GM23338 (cell line): Measurements from ENCODE around the gene MTMR3. TPM values are rescaled to one million over a fixed set of nuclear protein-coding genes. Genes with fewer than 3 reads are reported as not detected.
A peak's percentile ranks its signal among the peaks of the same experiment; 100 is the strongest.

Experiments used
- ATAC-seq: fragments of 200-7000 bp; cut with Tn5 transposase; 3 replicates; pipeline ENCODE4 v1.9.1; 2020
- DNase-seq: peaks from one replicate; pipeline ENCODE4 v3.0.0-alpha.2; 2015; ENCODE audit warnings: low spot score
- H2AFZ ChIP-seq: fragments of 200-600 bp; sonication (generic); 2 replicates; pipeline ENCODE4 v1.8.0; 2016; ENCODE audit warnings: antibody characterized with exemption, mild to moderate bottlenecking, moderate library complexity
- H3F3A ChIP-seq: fragments of 200-600 bp; sonication (generic); replicated peaks from 2 replicates; pipeline ENCODE4 v1.8.0; 2017; ENCODE audit warnings: antibody characterized with exemption, mixed run types, low read depth
- H3K27ac ChIP-seq: fragments of 200-600 bp; sonication (generic); 2 replicates; pipeline ENCODE4 v1.6.1; 2016; ENCODE audit warnings: low read depth
- H3K27me3 ChIP-seq: fragments of 200-600 bp; sonication (generic); 2 replicates; pipeline ENCODE4 v1.8.0; 2016; ENCODE audit warnings: mild to moderate bottlenecking, mixed run types, moderate library complexity; ENCODE audit not compliant: insufficient read depth
- H3K36me3 ChIP-seq: fragments of 200-600 bp; sonication (generic); 2 replicates; pipeline ENCODE4 v1.8.0; 2016; ENCODE audit warnings: mild to moderate bottlenecking; ENCODE audit not compliant: insufficient read depth
- H3K4me1 ChIP-seq: fragments of 200-600 bp; sonication (generic); 2 replicates; pipeline ENCODE4 v1.8.0; 2016; ENCODE audit warnings: mild to moderate bottlenecking, moderate library complexity; ENCODE audit not compliant: insufficient read depth
- H3K4me2 ChIP-seq: fragments of 200-600 bp; sonication (generic); 2 replicates; pipeline ENCODE4 v1.7.1; 2017; ENCODE audit warnings: mixed run types
- H3K4me3 ChIP-seq: fragments of 200-600 bp; sonication (generic); 2 replicates; pipeline ENCODE4 v1.6.1; 2016; ENCODE audit warnings: mixed run types
- H3K79me2 ChIP-seq: fragments of 200-600 bp; sonication (generic); replicated peaks from 2 replicates; pipeline ENCODE4 v1.8.0; 2017; ENCODE audit warnings: mild to moderate bottlenecking; ENCODE audit not compliant: insufficient read depth
- H3K9me2 ChIP-seq: fragments of 200-600 bp; sonication (generic); 2 replicates; pipeline ENCODE4 v1.8.0; 2017; ENCODE audit not compliant: insufficient read depth
- H4K20me1 ChIP-seq: fragments of 200-600 bp; sonication (generic); replicated peaks from 2 replicates; pipeline ENCODE4 v1.8.0; 2017; ENCODE audit warnings: mild to moderate bottlenecking; ENCODE audit not compliant: insufficient read depth
- H3K27ac Mint-ChIP-seq: 2 replicates; pipeline ENCODE4 v1.8.0; 2020; ENCODE audit warnings: inconsistent platforms, mild to moderate bottlenecking, moderate library complexity, mixed read lengths
- H3K27me3 Mint-ChIP-seq: 3 replicates; pipeline ENCODE4 v1.8.0; 2022; ENCODE audit warnings: low read depth, mild to moderate bottlenecking, moderate library complexity, mixed read lengths, inconsistent platforms; ENCODE audit not compliant: insufficient read depth, poor library complexity
- H3K36me3 Mint-ChIP-seq: 3 replicates; pipeline ENCODE4 v1.8.0; 2021; ENCODE audit warnings: low read depth, mild to moderate bottlenecking, inconsistent platforms, moderate library complexity, mixed read lengths
- H3K4me1 Mint-ChIP-seq: 3 replicates; pipeline ENCODE4 v1.8.0; 2020; ENCODE audit warnings: mild to moderate bottlenecking, inconsistent platforms, mixed read lengths
- H3K4me3 Mint-ChIP-seq: 3 replicates; pipeline ENCODE4 v1.8.0; 2021; ENCODE audit warnings: moderate library complexity, mild to moderate bottlenecking, inconsistent platforms, mixed read lengths
- H3K9me3 Mint-ChIP-seq: 3 replicates; pipeline ENCODE4 v1.8.0; 2020; ENCODE audit warnings: moderate library complexity, mild to moderate bottlenecking, inconsistent platforms, mixed read lengths
- CREB1 ChIP-seq: fragments of 250-450 bp; sonication (Bioruptor Pico); IDR thresholded peaks from 2 replicates; pipeline ENCODE4 v1.5.0; 2020; ENCODE audit warnings: low read depth, mild to moderate bottlenecking, moderate library complexity
- CTCF ChIP-seq, 2 experiments: fragments of 200-600 bp in 1 of 2; sonication (generic) in 1 of 2; conservative IDR thresholded peaks; 2 replicates each; pipeline versions ENCODE4 v1.5.1 to v1.6.1; 2016 to 2017; ENCODE audit warnings: antibody characterized with exemption in 2 of 2, low read depth in 2 of 2, mild to moderate bottlenecking in 2 of 2, moderate library complexity in 1 of 2
- EZH2 ChIP-seq: fragments of 200-600 bp; sonication (generic); IDR thresholded peaks from one replicate; pipeline ENCODE4 v1.8.0; 2017; ENCODE audit warnings: antibody characterized with exemption, mild to moderate bottlenecking, low read depth; ENCODE audit not compliant: unreplicated experiment
- JUNB ChIP-seq: IDR thresholded peaks from one replicate; pipeline ENCODE4 v1.6.1; 2016; ENCODE audit warnings: antibody characterized with exemption; ENCODE audit not compliant: unreplicated experiment
- NANOG ChIP-seq: IDR thresholded peaks from 2 replicates; pipeline ENCODE4 v1.6.1; 2016; ENCODE audit warnings: antibody characterized with exemption, borderline replicate concordance
- POLR2AphosphoS5 ChIP-seq: IDR thresholded peaks from 2 replicates; pipeline ENCODE4 v1.6.1; 2016; ENCODE audit warnings: antibody characterized with exemption, low read depth
- REST ChIP-seq: IDR thresholded peaks from one replicate; pipeline ENCODE4 v1.6.1; 2018; ENCODE audit warnings: antibody characterized with exemption; ENCODE audit not compliant: unreplicated experiment
- STAT1 ChIP-seq: IDR thresholded peaks from one replicate; pipeline ENCODE4 v1.6.1; 2016; ENCODE audit warnings: antibody characterized with exemption; ENCODE audit not compliant: unreplicated experiment
- ZNF114 ChIP-seq: fragments of 250-450 bp; sonication (Bioruptor Pico); IDR thresholded peaks from 2 replicates; pipeline ENCODE4 v1.5.0; 2020; ENCODE audit warnings: mild to moderate bottlenecking, moderate library complexity
- ZNF331 ChIP-seq: fragments of 250-450 bp; sonication (Bioruptor Pico); IDR thresholded peaks from 2 replicates; pipeline ENCODE4 v1.5.0; 2020; ENCODE audit warnings: low read depth, mild to moderate bottlenecking, moderate library complexity
- ZNF462 ChIP-seq: fragments of 250-450 bp; sonication (Bioruptor Pico); IDR thresholded peaks from 2 replicates; pipeline ENCODE4 v1.5.0; 2020; ENCODE audit warnings: mild to moderate bottlenecking, moderate library complexity
- polyA plus RNA-seq: library from polyadenylated mRNA; unstranded; fragments of >200 nt; fragmentation: Nextera tagmentation; extraction: Ambion mirVana; gene quantifications from 2 replicates; pipeline ENCODE4 v1.2.1, GENCODE V29; 2016
- total RNA-seq: library from RNA; depleted of rRNA; stranded (reverse); fragments of >200 nt; shearing (Covaris generic); gene quantifications from 2 replicates; pipeline ENCODE4 v1.2.3, GENCODE V29; 2014

Gene MTMR3
- total and polyA plus RNA-seq, 2 experiments from 2014 or later: 5.2 to 27.4 TPM

GRCh38 chr22:29907753-29908515, 25.0 kb downstream of the MTMR3 start:
- Mint-ChIP-seq H3K27ac (no peak overlapping the region; the same call in 1 of the 2 replicates), H3K4me3 (no peak overlapping the region)

GRCh38 chr22:29912141-29912540, 29.2 kb downstream of the MTMR3 start:
- Mint-ChIP-seq H3K27ac (no peak overlapping the region), H3K9me3 (no peaks in the 10 kb centered on the region), H3K4me3 (no peak overlapping the region), H3K4me1 (peaks cover 48% of the 10 kb centered on the region), H3K36me3 (no peaks in the 10 kb centered on the region), H3K27me3 (peaks cover under 1% of the 10 kb centered on the region)
- H3K4me1 ChIP-seq: peaks cover 36% of the 10 kb centered on the region
- no peaks in the 10 kb centered on the region for H3K9me2 ChIP-seq
- ATAC-seq (no peak), DNase-seq (no peak)
- no peak overlapping the region for H3K27ac ChIP-seq
- H3K27me3 ChIP-seq: no peaks in the 10 kb centered on the region
- no peak overlapping the region for H3K4me2 ChIP-seq
- peaks cover 73% of the 10 kb centered on the region for H3K79me2 ChIP-seq
- no peak overlapping the region for H2AFZ ChIP-seq
- H4K20me1 ChIP-seq: peaks cover 3% of the 10 kb centered on the region; the same call in 1 of the 2 replicates
- no peak overlapping the region for H3K4me3 ChIP-seq
- H3F3A ChIP-seq: no peaks in the 10 kb centered on the region
- no peaks in the 10 kb centered on the region for H3K36me3 ChIP-seq
- no peak for TF ChIP-seq ZNF331 (CRISPR knock-in tag)
- TF ChIP-seq ZNF462 (CRISPR knock-in tag): no peak
- no peak for TF ChIP-seq REST
- no peak for TF ChIP-seq CREB1 (CRISPR knock-in tag)
- TF ChIP-seq POLR2AphosphoS5: no peak
- TF ChIP-seq CTCF (conservative IDR thresholded peaks at IDR 0.05; ENCODE audit: low read depth in 2 of 2): no peak

More at GRCh38 chr22:29907753-29908515, 25.0 kb downstream of the MTMR3 start:
- Histone ChIP-seq H2AFZ (no peak overlapping the region), H3K27ac (0 out of 2 replicates have a peak overlapping the region, but pooled peaks have one; percentile 3), H3K4me2 (no peak overlapping the region), H3K27me3 (no peaks in the 10 kb centered on the region), H3K79me2 (peaks cover 83% of the 10 kb centered on the region), H3K4me3 (no peak overlapping the region), H4K20me1 (0 out of 2 replicates have a peak, but pooled peaks cover 15% of the 10 kb centered on the region), H3K36me3 (no peaks in the 10 kb centered on the region), H3F3A (no peaks in the 10 kb centered on the region), H3K4me1 (peaks cover 4% of the 10 kb centered on the region; the same call in 1 of the 2 replicates), H3K9me2 (no peaks in the 10 kb centered on the region)
- ATAC-seq (peak; percentile 34; the same call in 2 of the 3 replicates), DNase-seq (peak; percentile 14)
- Mint-ChIP-seq H3K4me1 (peaks cover 11% of the 10 kb centered on the region), H3K36me3 (no peaks in the 10 kb centered on the region), H3K27me3 (peaks cover 3% of the 10 kb centered on the region), H3K9me3 (no peaks in the 10 kb centered on the region)
- TF ChIP-seq JUNB (no peak), POLR2AphosphoS5 (no peak), CREB1 (CRISPR knock-in tag) (no peak), ZNF331 (CRISPR knock-in tag) (no peak), STAT1 (no peak), ZNF114 (no peak), EZH2 (no peak), NANOG (no peak)
